Esophagus squamous epithelium (tissue), 5 donors: Measurements from ENCODE around the gene NHSL1. TPM values are rescaled to one million over a fixed set of nuclear protein-coding genes. Genes with fewer than 3 reads are reported as not detected.

Source experiments
- DNase-seq: peaks from one replicate; lab custom pipeline; 2025; lab: John Stamatoyannopoulos, UW
- H3K27ac ChIP-seq, 4 donors: fragments of 200-600 bp; sonication (generic); one replicate each; pipeline ENCODE4 v1.5.1; 2016 to 2019; ENCODE audit warnings: mild to moderate bottlenecking in 1 of 4
- H3K27me3 ChIP-seq, 4 donors: fragments of 200-600 bp; sonication (generic); 1 replicate in 3 of 4; 2 replicates in 1 of 4; pipeline versions ENCODE4 v1.5.1 to v1.6.0; 2017 to 2021; ENCODE audit warnings: antibody characterized with exemption in 1 of 4
- H3K36me3 ChIP-seq, 3 donors: fragments of 200-600 bp; sonication (generic); one replicate each; pipeline ENCODE4 v1.5.1; 2016 to 2019
- H3K4me1 ChIP-seq, 3 donors: fragments of 200-600 bp; sonication (generic); one replicate each; pipeline ENCODE4 v1.5.1; 2017 to 2019
- H3K4me3 ChIP-seq, 4 donors: fragments of 200-600 bp; sonication (generic); 1 replicate in 3 of 4; 2 replicates in 1 of 4; pipeline ENCODE4 v1.5.1; 2016 to 2019; ENCODE audit warnings: mild to moderate bottlenecking in 2 of 4, moderate library complexity in 1 of 4
- H3K9me3 ChIP-seq, 3 donors: fragments of 200-600 bp; sonication (generic); one replicate each; pipeline ENCODE4 v1.5.1; 2016 to 2019
- CTCF ChIP-seq, 6 experiments: fragments of 450-650 bp in 4 of 6; fragments of 200-600 bp in 2 of 6; sonication (generic) in 2 of 6; IDR thresholded peaks; one replicate each; pipeline ENCODE4 v1.5.1; 2016 to 2019; ENCODE audit warnings: antibody characterized with exemption in 6 of 6, mild to moderate bottlenecking in 4 of 6, moderate library complexity in 4 of 6
- POLR2A ChIP-seq, 4 donors: fragments of 450-650 bp; IDR thresholded peaks; one replicate each; pipeline ENCODE4 v1.6.1; 2017; ENCODE audit warnings: antibody characterized with exemption in 4 of 4, mild to moderate bottlenecking in 4 of 4, moderate library complexity in 3 of 4
- WGBS, 2 donors: methylation state at CpG; one replicate each; pipeline ENCODE4 v1.1.5; 2018; 5-methylcytosine and 5-hydroxymethylcytosine counted together
- intact Hi-C: fragments of 100-400 bp; cut with DNase I; formaldehyde crosslinking; loops from one replicate; pipeline ENCODE4 v1.15.0; 2022
- small RNA-seq, 4 donors: library from RNA; depleted of rRNA; stranded (forward); fragments of <200 nt; gene quantifications; one replicate each; pipeline ENCODE3, GENCODE V24; 2016
- total RNA-seq, 4 donors: library from RNA; depleted of rRNA; stranded (reverse); fragments of >200 nt; gene quantifications; one replicate each; pipeline ENCODE4 v1.1.0, GENCODE V29; 2016
- donor health status: DM: yes; HTN: yes; CAD: no.

Gene NHSL1
- total RNA-seq, 4 donors from 2014 or later: 13.1 to 58.2 (median 32.0) TPM

GRCh38 chr6:138377844-138378243 lies 121.5 kb downstream of the NHSL1 start, which contains the start of gene SMIM28:
Gene SMIM28, plus strand, starts transcription at chr6:138377905. Its CDS starts 168 bp downstream, at chr6:138378073.
- no peaks in the 10 kb centered on the region for H3K9me3 ChIP-seq
- H3K36me3 ChIP-seq: no peaks in the 10 kb centered on the region
- intact Hi-C loops: no loop called here
- H3K4me1 ChIP-seq: no peaks in the 10 kb centered on the region
- WGBS, 2 donors: 85% methylated on average over 5 to 6 of the region's 6 CpGs
- H3K27ac ChIP-seq: no peak within 1 kb of the TSS
- DNase-seq: no peak
- H3K27me3 ChIP-seq: no peaks in the 10 kb centered on the region
- H3K4me3 ChIP-seq: no peak within 1 kb of the TSS
- TF ChIP-seq CTCF (IDR thresholded peaks at IDR 0.05) (no peak), POLR2A (IDR thresholded peaks at IDR 0.05) (no peak)

- Histone ChIP-seq H3K27ac (no peak overlapping the region), H3K27me3 (no peaks in the 10 kb centered on the region), H3K4me1 (no peaks in the 10 kb centered on the region), H3K36me3 (no peaks in the 10 kb centered on the region), H3K4me3 (no peak overlapping the region), H3K9me3 (no peaks in the 10 kb centered on the region)
- intact Hi-C loops: no loop called here
- no peak for TF ChIP-seq POLR2A (IDR thresholded peaks at IDR 0.05)
- no peak for TF ChIP-seq CTCF (IDR thresholded peaks at IDR 0.05)
- no peak for DNase-seq
Measured at GRCh38 chr6:138377042-138377441, 122.3 kb downstream of the NHSL1 start.

- WGBS, 2 donors: 80 to 90% methylated on average over 1 of the region's 2 CpGs
- no peaks in the 10 kb centered on the region for H3K36me3 ChIP-seq
- H3K4me1 ChIP-seq: no peaks in the 10 kb centered on the region
- DNase-seq: no peak
- no peaks in the 10 kb centered on the region for H3K9me3 ChIP-seq
- H3K4me3 ChIP-seq: no peak overlapping the region
- TF ChIP-seq CTCF (IDR thresholded peaks at IDR 0.05): no peak
- no peak for TF ChIP-seq POLR2A (IDR thresholded peaks at IDR 0.05)
- H3K27ac ChIP-seq: no peak overlapping the region
- intact Hi-C loops: no loop called here
- H3K27me3 ChIP-seq: no peaks in the 10 kb centered on the region
Measured at GRCh38 chr6:138374815-138375214, 124.5 kb downstream of the NHSL1 start.

GRCh38 chr6:138374230-138374629 lies 125.1 kb downstream of the NHSL1 start:
- no peaks in the 10 kb centered on the region for H3K27me3 ChIP-seq
- intact Hi-C loops: no loop called here
- no peaks in the 10 kb centered on the region for H3K36me3 ChIP-seq
- H3K9me3 ChIP-seq: no peaks in the 10 kb centered on the region
- TF ChIP-seq POLR2A (IDR thresholded peaks at IDR 0.05) (no peak), CTCF (IDR thresholded peaks at IDR 0.05) (no peak)
- no peaks in the 10 kb centered on the region for H3K4me1 ChIP-seq
- H3K4me3 ChIP-seq: no peak overlapping the region
- no peak overlapping the region for H3K27ac ChIP-seq
- no peak for DNase-seq

- no peak overlapping the region for H3K4me3 ChIP-seq
- H3K27ac ChIP-seq: no peak overlapping the region
- TF ChIP-seq POLR2A (IDR thresholded peaks at IDR 0.05) (no peak), CTCF (IDR thresholded peaks at IDR 0.05) (peak in 1 of 6 experiments; percentile 23)
- intact Hi-C loops: no loop called here
- DNase-seq: no peak
- H3K27me3 ChIP-seq: no peaks in the 10 kb centered on the region
- no peaks in the 10 kb centered on the region for H3K4me1 ChIP-seq
- H3K36me3 ChIP-seq: no peaks in the 10 kb centered on the region
- no peaks in the 10 kb centered on the region for H3K9me3 ChIP-seq
Measured at GRCh38 chr6:138372711-138373463, 126.4 kb downstream of the NHSL1 start.

Small RNAs within 50 kb of the gene (small RNA-seq; reads per million reads assigned to genes)
- gene AL031003.1: 0 reads per million in 4 donors
- 0 reads per million in 4 donors for gene AL391669.1
- gene MIR3145: 0 to 0.14 (median 0) reads per million in 4 donors

Other genes starting within 250 kb of the NHSL1 start
- not detected for gene SMIM28, start 121.6 kb downstream of the NHSL1 start, total RNA-seq
- gene HEBP2, start 95.3 kb downstream of the NHSL1 start, total RNA-seq: 100 to 1,000 TPM in 2 of 4 donors, 10 to 100 TPM in 2; 62.1 to 193 (median 90.8) TPM